ENCODE results near the gene PLEKHG5. TPM values are rescaled to one million over a fixed set of nuclear protein-coding genes. Genes with fewer than 3 reads are reported as not detected.

PLEKHG5 gene
- total and polyA plus RNA-seq, 2 donors (not counting 1 experiment from before 2014, with no cell fraction given), result 0.13 to 0.20 TPM

DNA sequence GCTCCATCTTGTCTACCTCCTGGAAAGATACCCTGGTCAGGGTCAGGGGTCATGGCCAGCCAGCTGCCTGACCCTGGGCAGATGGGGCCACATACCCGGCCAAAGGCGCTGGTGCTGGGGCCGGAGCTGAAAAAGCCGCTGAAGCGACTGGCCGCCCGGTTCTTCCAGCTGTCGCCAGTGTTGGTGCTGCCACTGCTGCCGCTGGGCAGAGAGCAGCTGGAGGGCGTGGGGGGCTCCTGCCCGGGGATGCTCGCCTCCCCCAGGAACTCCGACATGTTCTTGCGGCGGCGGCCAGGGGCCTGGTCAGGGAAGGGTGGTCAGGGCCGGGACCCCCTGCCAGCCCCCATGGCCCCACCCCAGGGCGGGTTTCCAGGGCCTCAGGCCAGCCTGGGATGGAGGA is 18.3 kb downstream of the PLEKHG5 start:
- no peak overlapping the region for H3K4me3 Mint-ChIP-seq
- CTCF ChIA-PET, result interaction anchor here (0.6 to 1.1 kb wide), 2 partner anchors 16 to 107 kb away, joined by 3 to 4 read pairs; no protein-coding TSS in a partner anchor
- Histone ChIP-seq H3K36me3 (replicated peaks in 1 of 2; ENCODE audit: control extremely low read depth in 1 of 2, control insufficient read depth in 1 of 2, extremely low read depth in 1 of 2, insufficient read depth in 2 of 2, low read length in 1 of 2) (no peaks in the 10 kb centered on the region), H3K4me3 (ENCODE audit: control extremely low read depth in 1 of 5, extremely low read depth in 1 of 5, insufficient read depth in 1 of 5, low read depth in 2 of 5, low read length in 4 of 5) (no peak overlapping the region), H3K27ac (ENCODE audit: low read length in 2 of 2) (no peak overlapping the region), H2AFZ (ENCODE audit: insufficient read depth, low read depth, low read length, poor library complexity, severe bottlenecking) (no peak overlapping the region), H3K4me1 (ENCODE audit: control insufficient read depth in 2 of 2, insufficient read depth in 2 of 2, low read length in 2 of 2) (peaks cover 2 to 6% of the 10 kb centered on the region in 2 donors), H4K20me1 (ENCODE audit: control insufficient read depth, insufficient read depth, low read length, poor library complexity, severe bottlenecking) (no peaks in the 10 kb centered on the region), H3K79me2 (ENCODE audit: control insufficient read depth, insufficient read depth, low read length) (no peaks in the 10 kb centered on the region), H3K9ac (ENCODE audit: low read length) (no peak overlapping the region), H3K9me3 (ENCODE audit: control extremely low read depth in 1 of 3, control insufficient read depth in 2 of 3, insufficient read depth in 1 of 3, low read length in 2 of 3) (peaks cover 0 to 5% (median 0%) of the 10 kb centered on the region in 3 donors), H3K4me2 (replicated peaks; ENCODE audit: low read depth, low read length, poor library complexity, severe bottlenecking) (no peak overlapping the region), H3K27me3 (replicated peaks in 1 of 4; ENCODE audit: control extremely low read depth in 1 of 4, control insufficient read depth in 3 of 4, insufficient read depth in 4 of 4, low read length in 3 of 4) (peaks cover 0 to 4% (median 0%) of the 10 kb centered on the region in 4 experiments)
- intact Hi-C loops (cut with micrococcal nuclease), result no loop called here
- ATAC-seq (ENCODE audit: low read depth) (no peak), DNase-seq (no peak)
- H3K9me3 Mint-ChIP-seq (ENCODE audit: insufficient read depth), result no peaks in the 10 kb centered on the region
- peaks cover 2% of the 10 kb centered on the region for H3K4me1 Mint-ChIP-seq
- POLR2A ChIA-PET, result no interaction called here
- 96% methylated on average over 16 of the region's 18 CpGs for WGBS (ENCODE audit: insufficient coverage)
- TF ChIP-seq EZH2 (IDR thresholded peaks at IDR 0.05; ENCODE audit: borderline replicate concordance, insufficient read depth, low read depth, low read length, poor library complexity, severe bottlenecking) (no peak), CTCF (IDR thresholded peaks at IDR 0.05) (no peak)
- no peak overlapping the region for H3K27ac Mint-ChIP-seq
- no peaks in the 10 kb centered on the region for H3K27me3 Mint-ChIP-seq

GRCh38 chr1:6472391-6472790 is 19.1 kb downstream of the PLEKHG5 start:
- no peaks in the 10 kb centered on the region for H3K9me3 Mint-ChIP-seq (ENCODE audit: insufficient read depth)
- Histone ChIP-seq H3K4me3 (ENCODE audit: control extremely low read depth in 1 of 5, extremely low read depth in 1 of 5, insufficient read depth in 1 of 5, low read depth in 2 of 5, low read length in 4 of 5) (no peak overlapping the region), H3K27ac (ENCODE audit: low read length in 2 of 2) (no peak overlapping the region), H3K36me3 (replicated peaks in 1 of 2; ENCODE audit: control extremely low read depth in 1 of 2, control insufficient read depth in 1 of 2, extremely low read depth in 1 of 2, insufficient read depth in 2 of 2, low read length in 1 of 2) (no peaks in the 10 kb centered on the region), H3K27me3 (replicated peaks in 1 of 4; ENCODE audit: control extremely low read depth in 1 of 4, control insufficient read depth in 3 of 4, insufficient read depth in 4 of 4, low read length in 3 of 4) (peaks cover 0 to 4% (median 0%) of the 10 kb centered on the region in 4 experiments), H3K79me2 (ENCODE audit: control insufficient read depth, insufficient read depth, low read length) (no peaks in the 10 kb centered on the region), H3K4me2 (replicated peaks; ENCODE audit: low read depth, low read length, poor library complexity, severe bottlenecking) (no peak overlapping the region), H3K4me1 (ENCODE audit: control insufficient read depth in 2 of 2, insufficient read depth in 2 of 2, low read length in 2 of 2) (peaks cover 2 to 6% of the 10 kb centered on the region in 2 donors), H4K20me1 (ENCODE audit: control insufficient read depth, insufficient read depth, low read length, poor library complexity, severe bottlenecking) (no peaks in the 10 kb centered on the region), H3K9me3 (ENCODE audit: control extremely low read depth in 1 of 3, control insufficient read depth in 2 of 3, insufficient read depth in 1 of 3, low read length in 2 of 3) (peaks cover 0 to 5% (median 0%) of the 10 kb centered on the region in 3 donors), H3K9ac (ENCODE audit: low read length) (no peak overlapping the region), H2AFZ (ENCODE audit: insufficient read depth, low read depth, low read length, poor library complexity, severe bottlenecking) (no peak overlapping the region)
- DNase-seq (no peak), ATAC-seq (ENCODE audit: low read depth) (no peak)
- H3K27ac Mint-ChIP-seq, result no peak overlapping the region
- WGBS (ENCODE audit: insufficient coverage), result 85% methylated on average over 10 of the region's 10 CpGs
- ChIA-PET POLR2A (no interaction called here), CTCF (interaction anchor here (0.6 to 1.0 kb wide), 2 partner anchors 13 to 226 kb away, joined by 3 read pairs; no protein-coding TSS in a partner anchor)
- H3K27me3 Mint-ChIP-seq, result no peaks in the 10 kb centered on the region
- peaks cover 2% of the 10 kb centered on the region for H3K4me1 Mint-ChIP-seq
- TF ChIP-seq CTCF (IDR thresholded peaks at IDR 0.05) (no peak), EZH2 (IDR thresholded peaks at IDR 0.05; ENCODE audit: borderline replicate concordance, insufficient read depth, low read depth, low read length, poor library complexity, severe bottlenecking) (no peak)
- no peak overlapping the region for H3K4me3 Mint-ChIP-seq
- intact Hi-C loops (cut with micrococcal nuclease), result no loop called here

All from B cell (primary cell).